Tibial nerve (tissue), 4 donors: Measurements from ENCODE around the gene B4GALT5.
"Not testable (repeated sequence)": the region's sequence is repeated elsewhere in the genome, so short reads cannot be mapped to it uniquely, and the experiment has no call there.

ENCODE experiments used
- EP300 ChIP-seq, 2 donors: sonication (generic); formaldehyde crosslinking; IDR thresholded peaks; one replicate each; pipeline ENCODE4 v1.6.1; 2017; ENCODE audit warnings: antibody characterized with exemption in 2 of 2, mild to moderate bottlenecking in 1 of 2
- POLR2A ChIP-seq, 2 donors: fragments of 450-650 bp; IDR thresholded peaks; one replicate each; pipeline ENCODE4 v1.6.1; 2017; ENCODE audit warnings: antibody characterized with exemption in 2 of 2, mild to moderate bottlenecking in 2 of 2, moderate library complexity in 2 of 2
- TF ChIP-seq, protein P1 (sequence below), 5 experiments: fragments of 200-600 bp in 3 of 5; fragments of 450-650 bp in 2 of 5; sonication (generic) in 3 of 5; IDR thresholded peaks; one replicate each; pipeline ENCODE4 v1.5.1; 2016 to 2019; ENCODE audit warnings: antibody characterized with exemption in 5 of 5, mild to moderate bottlenecking in 3 of 5, moderate library complexity in 2 of 5

DNA sequence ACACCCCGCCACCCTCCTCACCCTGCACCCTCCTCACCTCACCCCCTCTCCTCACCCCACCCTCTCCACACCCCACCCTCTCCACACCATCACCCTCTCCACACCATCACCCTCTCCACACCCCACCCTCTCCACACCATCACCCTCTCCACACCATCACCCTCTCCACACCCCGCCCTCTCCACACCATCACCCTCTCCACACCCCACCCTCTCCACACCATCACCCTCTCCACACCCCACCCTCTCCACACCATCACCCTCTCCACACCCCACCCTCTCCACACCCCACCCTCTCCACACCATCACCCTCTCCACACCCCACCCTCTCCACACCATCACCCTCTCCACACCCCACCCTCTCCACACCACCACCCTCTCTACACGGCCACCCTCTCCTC, 96.3 kb downstream of the B4GALT5 start:
- TF ChIP-seq POLR2A, EP300 (IDR thresholded peaks at IDR 0.05): not testable (repeated sequence)
- TF ChIP-seq, protein P1, sequence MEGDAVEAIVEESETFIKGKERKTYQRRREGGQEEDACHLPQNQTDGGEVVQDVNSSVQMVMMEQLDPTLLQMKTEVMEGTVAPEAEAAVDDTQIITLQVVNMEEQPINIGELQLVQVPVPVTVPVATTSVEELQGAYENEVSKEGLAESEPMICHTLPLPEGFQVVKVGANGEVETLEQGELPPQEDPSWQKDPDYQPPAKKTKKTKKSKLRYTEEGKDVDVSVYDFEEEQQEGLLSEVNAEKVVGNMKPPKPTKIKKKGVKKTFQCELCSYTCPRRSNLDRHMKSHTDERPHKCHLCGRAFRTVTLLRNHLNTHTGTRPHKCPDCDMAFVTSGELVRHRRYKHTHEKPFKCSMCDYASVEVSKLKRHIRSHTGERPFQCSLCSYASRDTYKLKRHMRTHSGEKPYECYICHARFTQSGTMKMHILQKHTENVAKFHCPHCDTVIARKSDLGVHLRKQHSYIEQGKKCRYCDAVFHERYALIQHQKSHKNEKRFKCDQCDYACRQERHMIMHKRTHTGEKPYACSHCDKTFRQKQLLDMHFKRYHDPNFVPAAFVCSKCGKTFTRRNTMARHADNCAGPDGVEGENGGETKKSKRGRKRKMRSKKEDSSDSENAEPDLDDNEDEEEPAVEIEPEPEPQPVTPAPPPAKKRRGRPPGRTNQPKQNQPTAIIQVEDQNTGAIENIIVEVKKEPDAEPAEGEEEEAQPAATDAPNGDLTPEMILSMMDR (IDR thresholded peaks at IDR 0.05): not testable (repeated sequence)
